Suprapubic skin (tissue), 4 donors: Measurements from ENCODE around the gene DDX41.

Source experiments
- EP300 ChIP-seq: sonication (generic); formaldehyde crosslinking; IDR thresholded peaks from one replicate; pipeline ENCODE4 v1.6.1; 2017; ENCODE audit warnings: antibody characterized with exemption
- POLR2A ChIP-seq, 2 donors: fragments of 450-650 bp; IDR thresholded peaks; one replicate each; pipeline ENCODE4 v1.6.1; 2017; ENCODE audit warnings: antibody characterized with exemption in 2 of 2, mild to moderate bottlenecking in 2 of 2, moderate library complexity in 2 of 2
- POLR2AphosphoS5 ChIP-seq, 3 donors: sonication (generic); formaldehyde crosslinking; IDR thresholded peaks; one replicate each; pipeline ENCODE4 v1.6.1; 2017; ENCODE audit warnings: antibody characterized with exemption in 3 of 3
- TF ChIP-seq, protein P1 (sequence below), 2 donors: fragments of 200-600 bp in 1 of 2; fragments of 450-650 bp in 1 of 2; sonication (generic) in 1 of 2; IDR thresholded peaks; one replicate each; pipeline ENCODE4 v1.5.1; 2016 to 2019; ENCODE audit warnings: antibody characterized with exemption in 2 of 2, mild to moderate bottlenecking in 1 of 2, moderate library complexity in 1 of 2

DNA sequence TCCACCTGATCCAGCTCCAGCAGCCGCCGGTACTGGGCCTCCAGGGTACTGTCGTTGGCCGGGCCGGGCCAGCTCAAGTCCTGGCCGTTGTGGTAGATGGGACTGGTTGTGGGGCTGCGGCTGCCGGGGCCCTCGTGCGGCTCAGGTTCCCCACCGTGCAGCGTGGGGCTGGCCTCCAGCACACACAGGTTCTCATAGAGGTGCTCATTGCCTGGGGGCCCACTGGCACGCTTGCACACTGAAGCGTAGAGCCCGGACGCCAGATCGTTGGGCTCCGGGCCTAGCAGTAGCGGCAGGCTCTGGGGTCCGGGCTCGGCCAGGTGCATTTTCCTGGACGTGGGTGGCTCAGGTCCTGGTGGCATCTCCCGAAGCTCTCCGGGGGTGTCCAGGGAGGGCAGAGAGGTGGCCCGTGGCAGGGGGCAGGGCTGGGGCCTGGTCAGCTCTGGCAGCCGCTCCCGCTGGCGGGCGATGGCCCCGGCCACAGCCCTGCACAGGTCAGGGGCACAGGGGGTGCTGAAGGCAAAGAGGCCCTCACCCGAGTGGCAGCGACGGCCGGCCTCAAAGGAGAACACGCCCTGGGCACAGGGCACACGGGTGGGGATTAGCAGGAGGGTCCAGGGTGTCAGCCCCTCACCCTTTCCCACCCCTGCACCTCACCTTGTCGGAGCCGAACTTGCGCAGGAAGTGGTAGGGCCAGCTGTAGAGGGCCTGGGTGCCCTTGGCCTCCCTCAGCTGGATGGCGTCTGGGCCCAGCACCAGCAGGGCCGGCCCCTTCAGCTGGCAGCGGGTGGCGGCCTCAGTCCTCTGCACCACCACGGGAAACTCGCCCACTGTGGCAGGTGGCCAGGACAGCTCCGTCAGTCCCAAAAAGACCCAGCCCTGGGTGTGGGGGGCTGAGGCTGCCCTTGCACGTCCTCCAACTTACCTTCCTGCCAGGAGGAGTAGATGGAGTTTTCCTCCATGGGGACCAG lies 12.4 kb downstream of the DDX41 start:
- TF ChIP-seq POLR2AphosphoS5 (IDR thresholded peaks at IDR 0.05) = no peak
- TF ChIP-seq, protein P1, sequence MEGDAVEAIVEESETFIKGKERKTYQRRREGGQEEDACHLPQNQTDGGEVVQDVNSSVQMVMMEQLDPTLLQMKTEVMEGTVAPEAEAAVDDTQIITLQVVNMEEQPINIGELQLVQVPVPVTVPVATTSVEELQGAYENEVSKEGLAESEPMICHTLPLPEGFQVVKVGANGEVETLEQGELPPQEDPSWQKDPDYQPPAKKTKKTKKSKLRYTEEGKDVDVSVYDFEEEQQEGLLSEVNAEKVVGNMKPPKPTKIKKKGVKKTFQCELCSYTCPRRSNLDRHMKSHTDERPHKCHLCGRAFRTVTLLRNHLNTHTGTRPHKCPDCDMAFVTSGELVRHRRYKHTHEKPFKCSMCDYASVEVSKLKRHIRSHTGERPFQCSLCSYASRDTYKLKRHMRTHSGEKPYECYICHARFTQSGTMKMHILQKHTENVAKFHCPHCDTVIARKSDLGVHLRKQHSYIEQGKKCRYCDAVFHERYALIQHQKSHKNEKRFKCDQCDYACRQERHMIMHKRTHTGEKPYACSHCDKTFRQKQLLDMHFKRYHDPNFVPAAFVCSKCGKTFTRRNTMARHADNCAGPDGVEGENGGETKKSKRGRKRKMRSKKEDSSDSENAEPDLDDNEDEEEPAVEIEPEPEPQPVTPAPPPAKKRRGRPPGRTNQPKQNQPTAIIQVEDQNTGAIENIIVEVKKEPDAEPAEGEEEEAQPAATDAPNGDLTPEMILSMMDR (IDR thresholded peaks at IDR 0.05) = no peak
- TF ChIP-seq EP300 = no peak
- no peak for TF ChIP-seq POLR2A (IDR thresholded peaks at IDR 0.05)
